Endothelial cell of umbilical vein (primary cell): ENCODE results near the gene FBXL2. TPM values are rescaled to one million over a fixed set of nuclear protein-coding genes. Genes with fewer than 3 reads are reported as not detected.

ENCODE experiments used
- BruUV-seq: library from RNA; stranded (reverse); fragments of 400-500 nt; replicated peaks from 2 replicates; lab custom pipeline; 2021; lab: Mats Ljungman, UMichigan
- CTCF ChIA-PET: fragments of 300-600, 350-600 bp; sonication (Branson Sonifier 250); formaldehyde crosslinking; loops from one replicate; lab custom pipeline; 2021; ENCODE audit warnings: antibody characterized with exemption, inconsistent platforms; lab: Charles Lee
- POLR2A ChIA-PET: fragments of 300-600, 350-600 bp; sonication (Branson Sonifier 250); formaldehyde crosslinking; loops from one replicate; lab custom pipeline; 2021; ENCODE audit warnings: antibody characterized with exemption, inconsistent platforms; lab: Charles Lee
- DNase-seq: peaks from one replicate; pipeline ENCODE4 v3.0.0-alpha.2; 2011; ENCODE audit warnings: low read depth, low spot score
- FAIRE-seq: peaks from 2 replicates; lab custom pipeline; 2011; peaks lifted over from hg19 to GRCh38; lab: Jason Lieb, UNC
- H2AFZ ChIP-seq: 2 replicates; pipeline ENCODE4 v1.6.0; 2012; ENCODE audit warnings: low read depth, low read length, control low read depth, inconsistent platforms
- H3K27ac ChIP-seq: 2 replicates; pipeline ENCODE4 v1.5.1; 2011; ENCODE audit warnings: low read depth, mild to moderate bottlenecking, control low read depth, low read length, moderate library complexity; ENCODE audit not compliant: insufficient read depth
- H3K27me3 ChIP-seq, 2 experiments: 2 replicates each; pipeline versions ENCODE4 v1.6.0 to v1.6.1; 2011; ENCODE audit warnings: low read length in 2 of 2, mixed read lengths in 1 of 2; ENCODE audit not compliant: control insufficient read depth in 2 of 2, insufficient read depth in 2 of 2
- H3K36me3 ChIP-seq, 2 experiments: 2 replicates in 1 of 2; 3 replicates in 1 of 2; pipeline ENCODE4 v1.5.1; 2011; ENCODE audit warnings: low read length in 2 of 2, mild to moderate bottlenecking in 1 of 2, moderate library complexity in 1 of 2; ENCODE audit not compliant: control insufficient read depth in 2 of 2, insufficient read depth in 2 of 2; ENCODE audit errors: extremely low read depth in 1 of 2
- H3K4me1 ChIP-seq: 3 replicates; pipeline ENCODE4 v1.5.1; 2011; ENCODE audit warnings: mild to moderate bottlenecking, low read length; ENCODE audit not compliant: control insufficient read depth, insufficient read depth; ENCODE audit errors: extremely low read depth
- H3K4me2 ChIP-seq: 2 replicates; pipeline ENCODE4 v1.6.1; 2011; ENCODE audit warnings: low read length, control low read depth, mixed read lengths; ENCODE audit not compliant: insufficient read depth
- H3K4me3 ChIP-seq, 3 experiments: fragments of 200-600 bp in 1 of 3; sonication (generic), shearing (Covaris generic) in 1 of 3; replicated peaks in 1 of 3; 2 replicates each; pipeline ENCODE4 v1.5.1; 2011 to 2016; ENCODE audit warnings: control low read depth in 3 of 3, low read length in 3 of 3, mild to moderate bottlenecking in 2 of 3, inconsistent platforms in 1 of 3, low read depth in 1 of 3, moderate library complexity in 1 of 3; ENCODE audit not compliant: insufficient read depth in 1 of 3
- H3K79me2 ChIP-seq: 2 replicates; pipeline ENCODE4 v1.6.0; 2012; ENCODE audit warnings: low read length, inconsistent platforms; ENCODE audit not compliant: control insufficient read depth, insufficient read depth
- H3K9ac ChIP-seq: replicated peaks from 2 replicates; pipeline ENCODE3; 2011; ENCODE audit warnings: low read length, control low read depth; ENCODE audit not compliant: insufficient read depth; ENCODE audit errors: extremely low read depth
- H3K9me1 ChIP-seq: replicated peaks from 3 replicates; pipeline ENCODE4 v1.6.0; 2011; ENCODE audit warnings: mild to moderate bottlenecking, low read length; ENCODE audit not compliant: control insufficient read depth, insufficient read depth; ENCODE audit errors: extremely low read depth
- H3K9me3 ChIP-seq: replicated peaks from 2 replicates; pipeline ENCODE4 v1.5.1; 2012; ENCODE audit warnings: low read length, inconsistent platforms; ENCODE audit not compliant: control insufficient read depth, insufficient read depth
- H4K20me1 ChIP-seq: replicated peaks from 2 replicates; pipeline ENCODE3; 2011; ENCODE audit warnings: mild to moderate bottlenecking, low read length; ENCODE audit not compliant: control insufficient read depth, insufficient read depth; ENCODE audit errors: extremely low read depth
- CTCF ChIP-seq, 2 donors: IDR thresholded peaks; 1 replicate in 1 of 2; 2 replicates in 1 of 2; pipeline ENCODE4 v1.5.1; 2011; ENCODE audit warnings: low read length in 2 of 2, mild to moderate bottlenecking in 2 of 2, moderate library complexity in 2 of 2, control low read depth in 1 of 2, inconsistent platforms in 1 of 2, low read depth in 1 of 2; ENCODE audit not compliant: insufficient read depth in 1 of 2; ENCODE audit errors: extremely low read depth in 1 of 2
- EZH2 ChIP-seq: IDR thresholded peaks from 2 replicates; pipeline ENCODE4 v1.6.1; 2012; ENCODE audit warnings: borderline replicate concordance, low read depth, mild to moderate bottlenecking, moderate library complexity, low read length, inconsistent platforms; ENCODE audit not compliant: severe bottlenecking
- FOS ChIP-seq: IDR thresholded peaks from 2 replicates; pipeline ENCODE4 v1.6.1; 2011; ENCODE audit warnings: mild to moderate bottlenecking, low read length, moderate library complexity, borderline replicate concordance; ENCODE audit not compliant: insufficient read depth
- GATA2 ChIP-seq: IDR thresholded peaks from 2 replicates; pipeline ENCODE4 v1.7.0; 2011; ENCODE audit warnings: low read depth, mild to moderate bottlenecking, moderate library complexity, mixed read lengths, low read length; ENCODE audit not compliant: insufficient read length, insufficient read depth
- JUN ChIP-seq: IDR thresholded peaks from 2 replicates; pipeline ENCODE4 v1.6.1; 2011; ENCODE audit warnings: borderline replicate concordance, low read depth; ENCODE audit not compliant: insufficient read length, insufficient read depth
- MAX ChIP-seq: IDR thresholded peaks from 2 replicates; pipeline ENCODE4 v1.6.1; 2011; ENCODE audit not compliant: insufficient read depth, insufficient read length
- MYC ChIP-seq: IDR thresholded peaks from one replicate; pipeline ENCODE4 v1.6.1; 2011; ENCODE audit warnings: mild to moderate bottlenecking, low read depth, low read length
- POLR2A ChIP-seq: IDR thresholded peaks from 2 replicates; pipeline ENCODE4 v1.6.1; 2012; ENCODE audit warnings: low read depth, mild to moderate bottlenecking, control low read depth, low read length
- POLR2AphosphoS5 ChIP-seq: IDR thresholded peaks from 2 replicates; pipeline ENCODE4 v1.6.1; 2012; ENCODE audit warnings: low read depth, mild to moderate bottlenecking, control low read depth, low read length, moderate library complexity; ENCODE audit not compliant: insufficient read depth
- dilution Hi-C: fragments of 300-500 bp; cut with MboI; formaldehyde crosslinking; loops from one replicate; pipeline ENCODE4 v1.15.0; 2019; ENCODE audit warnings: low sequenced_read_pairs; ENCODE audit not compliant: extremely low pct_ligation_motif_present
- intact Hi-C: fragments of 100-400 bp; cut with micrococcal nuclease; formaldehyde crosslinking; loops from one replicate; pipeline ENCODE4 v1.10.0; 2022
- polyA plus RNA-seq, 4 experiments: library from polyadenylated mRNA; depleted of rRNA in 3 of 4; stranded (reverse) in 3 of 4; unstranded in 1 of 4; fragments of >200 nt; gene quantifications; 2 replicates each; pipeline versions ENCODE4 v1.2.1 to v1.2.3, GENCODE V29; 2011 to 2012; ENCODE audit warnings: missing spikeins in 1 of 4
- total RNA-seq: library from RNA; stranded (reverse); gene quantifications from 2 replicates; pipeline ENCODE4 v1.2.3, GENCODE V29; 2021

The FBXL2 gene
- total and polyA plus RNA-seq, 2 donors (not counting 3 experiments of a cell fraction or from before 2014, with no cell fraction given) = 21.7 to 44.7 TPM

DNA sequence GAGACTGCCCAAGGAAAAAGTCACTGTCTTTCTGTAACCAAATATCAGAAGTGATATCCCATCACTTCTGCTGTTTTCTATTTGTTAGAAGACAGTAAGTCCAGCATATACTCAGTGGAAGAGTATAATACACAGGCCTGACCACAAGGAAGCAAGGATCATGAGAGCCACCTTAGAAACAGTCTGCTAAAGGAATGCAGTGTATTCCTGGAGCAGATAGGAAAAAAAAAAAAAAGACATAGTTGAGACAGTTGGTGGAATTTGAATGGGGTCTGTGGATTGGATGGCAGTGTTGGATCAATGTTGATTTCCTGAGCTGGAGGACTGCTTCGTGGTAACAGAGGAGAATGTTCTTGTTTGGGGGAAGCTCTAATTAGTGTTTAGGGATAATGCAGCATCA lies 26.5 kb upstream of the FBXL2 start:
- H3K4me1 ChIP-seq = no peaks in the 10 kb centered on the region
- no peaks in the 10 kb centered on the region for H3K36me3 ChIP-seq
- DNase-seq (no peak), FAIRE-seq (no peak)
- H3K79me2 ChIP-seq = no peaks in the 10 kb centered on the region
- H3K4me2 ChIP-seq = no peak overlapping the region
- no peaks in the 10 kb centered on the region for H3K9me1 ChIP-seq
- no TSS peak for BruUV-seq
- H2AFZ ChIP-seq = no peak overlapping the region
- TF ChIP-seq JUN = no peak
- no peak for TF ChIP-seq MAX
- no peak for TF ChIP-seq CTCF (IDR thresholded peaks at IDR 0.05; ENCODE audit: extremely low read depth in 1 of 2, insufficient read depth in 1 of 2, low read depth in 1 of 2, low read length in 2 of 2)
- TF ChIP-seq POLR2A = no peak
- TF ChIP-seq POLR2AphosphoS5 = no peak
- no peak for TF ChIP-seq EZH2
- no peak for TF ChIP-seq FOS
- no peak for TF ChIP-seq MYC
- no peak for TF ChIP-seq GATA2
- no peak overlapping the region for H3K27ac ChIP-seq
- intact Hi-C loops = no loop called here
- no peaks in the 10 kb centered on the region for H3K27me3 ChIP-seq
- H3K4me3 ChIP-seq = no peak overlapping the region
- H3K9ac ChIP-seq = no peak overlapping the region
- ChIA-PET CTCF (interaction anchor here (1.3 to 5.2 kb wide), 2 partner anchors 119 to 122 kb away, joined by 9 to 43 read pairs; no protein-coding TSS in a partner anchor), POLR2A (no interaction called here)
- no peaks in the 10 kb centered on the region for H4K20me1 ChIP-seq
- dilution Hi-C loops = no loop called here
- no peaks in the 10 kb centered on the region for H3K9me3 ChIP-seq
